Progenitor cell of endocrine pancreas (in vitro differentiated cells): ENCODE measurements around the gene GFRA1. TPM values are rescaled to one million over a fixed set of nuclear protein-coding genes. Genes with fewer than 3 reads are reported as not detected.

Experiments
- DNase-seq: peaks from one replicate; pipeline ENCODE4 v3.0.0; 2021; ENCODE audit warnings: low spot score; ENCODE audit not compliant: unreplicated experiment
- H3K27ac Mint-ChIP-seq: 2 replicates; pipeline ENCODE4 v1.8.0; 2021; ENCODE audit warnings: mild to moderate bottlenecking, moderate library complexity, mixed read lengths
- H3K27me3 Mint-ChIP-seq: 2 replicates; pipeline ENCODE4 v1.8.0; 2021; ENCODE audit warnings: mixed read lengths
- H3K36me3 Mint-ChIP-seq: 2 replicates; pipeline ENCODE4 v1.8.0; 2022; ENCODE audit warnings: mixed read lengths; ENCODE audit not compliant: insufficient read depth
- H3K4me1 Mint-ChIP-seq: 2 replicates; pipeline ENCODE4 v1.8.0; 2021; ENCODE audit warnings: low read depth, mixed read lengths
- H3K4me3 Mint-ChIP-seq: 2 replicates; pipeline ENCODE4 v1.8.0; 2021; ENCODE audit warnings: low read depth, mild to moderate bottlenecking, moderate library complexity, mixed read lengths
- H3K9me3 Mint-ChIP-seq: 2 replicates; pipeline ENCODE4 v1.8.0; 2021; ENCODE audit warnings: low read depth, mixed read lengths
- total RNA-seq: library from RNA; stranded (reverse); gene quantifications from 2 replicates; pipeline ENCODE4 v1.2.1, GENCODE V29; 2021
- TF ChIP-seq, protein P1 (sequence below): fragments of 200-600 bp; sonication (generic); IDR thresholded peaks from one replicate; pipeline ENCODE4 v1.5.0; 2021; ENCODE audit warnings: antibody characterized with exemption, mild to moderate bottlenecking; ENCODE audit not compliant: unreplicated experiment

Gene GFRA1
- total RNA-seq, 1 donor from 2014 or later = 8.7 TPM

DNA sequence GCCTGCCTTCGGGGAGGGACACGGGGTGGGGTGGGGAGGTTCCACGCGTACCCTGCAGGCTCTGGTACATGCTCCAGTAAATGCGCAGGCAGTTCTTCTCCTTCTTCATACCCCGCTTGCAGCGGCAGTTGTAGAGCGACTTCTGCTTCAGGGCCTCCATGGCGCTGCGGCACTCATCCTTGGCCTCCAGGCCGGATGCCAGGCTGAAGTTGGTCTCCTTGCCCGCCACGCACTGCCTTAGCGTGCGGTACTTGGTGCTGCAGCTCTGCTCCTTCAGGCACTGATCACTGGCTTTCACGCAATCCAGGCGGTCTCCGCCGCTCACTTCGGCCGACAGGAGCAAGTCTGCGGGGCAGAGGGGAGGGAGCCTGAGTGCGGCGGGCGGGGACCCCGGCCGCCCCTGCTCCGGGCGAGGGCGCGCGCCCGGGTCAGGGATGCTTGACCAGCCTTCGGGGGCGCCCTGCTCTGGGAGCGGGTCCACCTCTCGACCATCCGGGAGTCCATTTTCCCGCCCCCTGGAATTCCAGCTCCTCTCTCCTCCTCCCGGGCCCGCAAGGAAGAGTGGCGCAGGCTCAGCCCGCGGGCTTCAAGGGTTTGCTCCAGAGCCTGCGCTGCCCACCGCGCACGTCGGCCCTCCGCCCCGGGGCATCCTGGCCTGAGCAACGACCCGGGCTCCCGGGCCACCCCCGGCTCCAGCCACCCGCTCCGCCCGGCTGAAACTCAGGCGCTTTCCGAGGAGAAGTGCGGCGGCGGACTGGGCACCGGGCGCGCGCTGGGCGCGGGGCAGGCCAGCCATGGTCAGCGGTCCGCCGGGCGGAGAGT is 2.0 kb downstream of the GFRA1 start:
- Mint-ChIP-seq H3K36me3 (no peaks in the 10 kb centered on the region), H3K27ac (no peak overlapping the region), H3K27me3 (peaks cover 60% of the 10 kb centered on the region), H3K4me3 (peak overlapping the region; percentile 79), H3K4me1 (peaks cover 11% of the 10 kb centered on the region), H3K9me3 (no peaks in the 10 kb centered on the region)
- DNase-seq = no peak
- TF ChIP-seq, protein P1, sequence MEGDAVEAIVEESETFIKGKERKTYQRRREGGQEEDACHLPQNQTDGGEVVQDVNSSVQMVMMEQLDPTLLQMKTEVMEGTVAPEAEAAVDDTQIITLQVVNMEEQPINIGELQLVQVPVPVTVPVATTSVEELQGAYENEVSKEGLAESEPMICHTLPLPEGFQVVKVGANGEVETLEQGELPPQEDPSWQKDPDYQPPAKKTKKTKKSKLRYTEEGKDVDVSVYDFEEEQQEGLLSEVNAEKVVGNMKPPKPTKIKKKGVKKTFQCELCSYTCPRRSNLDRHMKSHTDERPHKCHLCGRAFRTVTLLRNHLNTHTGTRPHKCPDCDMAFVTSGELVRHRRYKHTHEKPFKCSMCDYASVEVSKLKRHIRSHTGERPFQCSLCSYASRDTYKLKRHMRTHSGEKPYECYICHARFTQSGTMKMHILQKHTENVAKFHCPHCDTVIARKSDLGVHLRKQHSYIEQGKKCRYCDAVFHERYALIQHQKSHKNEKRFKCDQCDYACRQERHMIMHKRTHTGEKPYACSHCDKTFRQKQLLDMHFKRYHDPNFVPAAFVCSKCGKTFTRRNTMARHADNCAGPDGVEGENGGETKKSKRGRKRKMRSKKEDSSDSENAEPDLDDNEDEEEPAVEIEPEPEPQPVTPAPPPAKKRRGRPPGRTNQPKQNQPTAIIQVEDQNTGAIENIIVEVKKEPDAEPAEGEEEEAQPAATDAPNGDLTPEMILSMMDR = no peak

DNA sequence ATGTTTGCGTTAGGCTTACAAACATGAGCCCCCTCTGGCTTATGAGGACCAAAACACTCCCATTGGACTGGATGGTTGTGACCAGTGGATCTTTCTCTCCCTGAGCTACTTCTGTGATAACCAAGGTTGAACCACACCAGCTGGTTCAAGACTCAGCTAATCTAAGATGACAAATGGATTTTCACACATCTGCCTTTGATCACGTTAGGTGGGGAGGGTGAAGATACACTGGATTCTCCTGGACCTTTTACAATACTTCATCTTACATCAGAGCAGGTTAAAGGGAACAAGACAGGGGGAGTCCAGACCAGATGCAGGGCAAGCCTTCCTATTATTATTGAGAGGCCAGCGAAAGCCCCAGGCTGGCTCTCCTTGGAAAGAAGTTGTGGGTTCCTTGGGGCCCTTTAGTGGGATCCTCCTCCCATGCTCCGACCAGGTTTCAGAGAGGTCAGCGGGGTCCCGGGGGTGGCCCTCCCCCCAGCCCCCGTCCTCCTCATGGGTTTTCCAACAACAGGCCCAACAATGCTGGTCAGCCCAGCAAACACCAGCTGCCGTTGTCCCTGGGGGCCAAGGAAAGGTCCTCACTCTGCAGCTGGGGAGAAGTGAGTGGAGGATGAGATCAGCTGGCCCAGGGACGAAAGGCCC is 2.8 kb downstream of the GFRA1 start:
- no peak overlapping the region for H3K27ac Mint-ChIP-seq
- H3K36me3 Mint-ChIP-seq = no peaks in the 10 kb centered on the region
- TF ChIP-seq, protein P1 = no peak
- no peaks in the 10 kb centered on the region for H3K9me3 Mint-ChIP-seq
- H3K4me3 Mint-ChIP-seq = peak overlapping the region; percentile 44
- DNase-seq = no peak
- peaks cover 11% of the 10 kb centered on the region for H3K4me1 Mint-ChIP-seq
- H3K27me3 Mint-ChIP-seq = peaks cover 55% of the 10 kb centered on the region

DNA sequence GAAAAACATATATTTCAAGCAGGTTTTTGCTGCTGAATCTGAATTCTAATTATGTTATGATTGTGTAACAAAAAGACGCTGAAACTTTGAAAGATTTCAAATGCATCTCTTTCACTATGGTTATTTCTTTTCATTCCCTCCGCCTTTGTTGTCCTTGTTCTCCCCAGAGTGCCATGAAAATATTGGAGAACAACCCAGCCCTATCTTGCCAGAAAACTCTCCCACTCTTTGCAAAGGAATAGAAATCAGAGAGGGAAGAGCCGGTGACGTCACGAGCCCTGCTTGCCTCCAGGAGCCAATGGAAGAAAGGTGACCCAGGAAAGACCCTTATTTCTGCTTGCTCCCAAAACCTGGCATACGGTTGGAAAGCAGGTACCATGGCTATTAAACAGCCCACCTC is 3.4 kb downstream of the GFRA1 start:
- H3K9me3 Mint-ChIP-seq = no peaks in the 10 kb centered on the region
- DNase-seq = no peak
- H3K27ac Mint-ChIP-seq = no peak overlapping the region
- peaks cover 49% of the 10 kb centered on the region for H3K27me3 Mint-ChIP-seq
- peaks cover 8% of the 10 kb centered on the region for H3K4me1 Mint-ChIP-seq
- H3K36me3 Mint-ChIP-seq = no peaks in the 10 kb centered on the region
- no peak overlapping the region for H3K4me3 Mint-ChIP-seq
- TF ChIP-seq, protein P1 = no peak

DNA sequence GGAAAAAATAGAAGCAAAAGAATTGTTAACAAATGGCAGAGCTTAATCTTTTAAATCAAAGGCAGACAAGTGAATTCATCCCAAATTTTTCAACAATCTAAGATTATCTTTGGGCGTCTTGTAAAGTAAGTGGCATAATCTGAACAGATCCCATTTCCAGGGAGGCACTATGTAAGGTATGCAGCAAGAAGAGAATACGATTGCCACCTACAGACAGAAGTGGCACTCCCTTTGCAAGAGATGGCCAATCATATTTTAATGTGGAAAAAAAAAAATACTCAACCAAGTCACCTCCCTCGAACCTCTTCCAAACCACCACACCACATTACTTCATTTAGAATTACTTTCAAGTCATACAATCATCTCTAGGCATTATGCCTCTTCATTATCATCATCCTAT is 4.0 kb downstream of the GFRA1 start:
- Mint-ChIP-seq H3K4me1 (peaks cover 3% of the 10 kb centered on the region), H3K9me3 (no peaks in the 10 kb centered on the region), H3K27me3 (peaks cover 43% of the 10 kb centered on the region), H3K27ac (no peak overlapping the region), H3K36me3 (no peaks in the 10 kb centered on the region), H3K4me3 (no peak overlapping the region)
- TF ChIP-seq, protein P1 = no peak
- no peak for DNase-seq

DNA sequence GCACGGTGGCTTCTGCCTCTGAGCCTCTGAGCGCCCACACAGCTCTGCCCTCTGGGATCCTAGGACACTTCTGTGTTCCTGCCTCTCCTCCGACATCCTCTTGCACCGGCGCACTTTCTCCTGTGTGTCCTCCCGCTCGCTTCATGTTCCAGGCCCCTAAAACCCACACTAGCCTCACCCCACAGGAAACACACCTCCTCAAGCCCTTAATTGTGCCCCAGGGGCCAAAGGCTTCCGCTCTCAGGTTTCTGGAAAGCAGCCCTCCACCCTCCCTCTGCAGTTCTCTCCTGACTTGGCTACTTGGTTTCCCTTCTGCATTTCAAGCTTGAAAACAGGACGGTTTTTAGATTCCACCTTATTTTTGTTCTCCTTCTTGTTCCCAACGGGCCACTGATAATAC is 7.3 kb downstream of the GFRA1 start:
- DNase-seq = no peak
- Mint-ChIP-seq H3K27me3 (peaks cover 29% of the 10 kb centered on the region), H3K36me3 (no peaks in the 10 kb centered on the region), H3K9me3 (no peaks in the 10 kb centered on the region), H3K4me1 (peaks cover 2% of the 10 kb centered on the region), H3K27ac (no peak overlapping the region), H3K4me3 (no peak overlapping the region)
- TF ChIP-seq, protein P1 = no peak
